ENCODE data around the gene CALR3.

Gene CALR3

GRCh38 chr19:16530540-16531379, 34.8 kb upstream of the CALR3 start:
- H3K27ac ChIP-seq, result peak overlapping the region; percentile 6; the same call in 1 of the 2 replicates
- no peak for TF ChIP-seq CTCF (conservative IDR thresholded peaks at IDR 0.05; ENCODE audit: low read depth)
- CTCF ChIA-PET, result no interaction called here
- no peak for DNase-seq (ENCODE audit: low spot score)
- POLR2A ChIA-PET (ENCODE audit: low non-redundant PET), result no interaction called here

GRCh38 chr19:16529466-16530144, 33.6 kb upstream of the CALR3 start:
- CTCF ChIA-PET, result no interaction called here
- no peak for TF ChIP-seq CTCF (conservative IDR thresholded peaks at IDR 0.05; ENCODE audit: low read depth)
- POLR2A ChIA-PET (ENCODE audit: low non-redundant PET), result no interaction called here
- H3K27ac ChIP-seq, result peak overlapping the region; percentile 6; the same call in 1 of the 2 replicates
- no peak for DNase-seq (ENCODE audit: low spot score)

GRCh38 chr19:16527971-16528521, 32.1 kb upstream of the CALR3 start:
- ChIA-PET POLR2A (ENCODE audit: low non-redundant PET) (no interaction called here), CTCF (interaction anchor here (0.6 kb wide), 1 partner anchor 152 kb away, joined by 3 read pairs; no protein-coding TSS in a partner anchor)
- peak overlapping the region; percentile 33 for H3K27ac ChIP-seq
- no peak; the same call in 1 of the 2 replicates for TF ChIP-seq CTCF (conservative IDR thresholded peaks at IDR 0.05; ENCODE audit: low read depth)
- DNase-seq (ENCODE audit: low spot score), result no peak

GRCh38 chr19:16527334-16527935, 31.5 kb upstream of the CALR3 start:
- TF ChIP-seq CTCF (conservative IDR thresholded peaks at IDR 0.05; ENCODE audit: low read depth), result no peak
- ChIA-PET POLR2A (ENCODE audit: low non-redundant PET) (interaction anchor here (0.6 kb wide), 1 partner anchor 55 kb away, joined by 3 read pairs; no protein-coding TSS in a partner anchor), CTCF (interaction anchor here (0.6 kb wide), 1 partner anchor 152 kb away, joined by 3 read pairs; no protein-coding TSS in a partner anchor)
- peak overlapping the region; percentile 33 for H3K27ac ChIP-seq
- no peak for DNase-seq (ENCODE audit: low spot score)

DNA sequence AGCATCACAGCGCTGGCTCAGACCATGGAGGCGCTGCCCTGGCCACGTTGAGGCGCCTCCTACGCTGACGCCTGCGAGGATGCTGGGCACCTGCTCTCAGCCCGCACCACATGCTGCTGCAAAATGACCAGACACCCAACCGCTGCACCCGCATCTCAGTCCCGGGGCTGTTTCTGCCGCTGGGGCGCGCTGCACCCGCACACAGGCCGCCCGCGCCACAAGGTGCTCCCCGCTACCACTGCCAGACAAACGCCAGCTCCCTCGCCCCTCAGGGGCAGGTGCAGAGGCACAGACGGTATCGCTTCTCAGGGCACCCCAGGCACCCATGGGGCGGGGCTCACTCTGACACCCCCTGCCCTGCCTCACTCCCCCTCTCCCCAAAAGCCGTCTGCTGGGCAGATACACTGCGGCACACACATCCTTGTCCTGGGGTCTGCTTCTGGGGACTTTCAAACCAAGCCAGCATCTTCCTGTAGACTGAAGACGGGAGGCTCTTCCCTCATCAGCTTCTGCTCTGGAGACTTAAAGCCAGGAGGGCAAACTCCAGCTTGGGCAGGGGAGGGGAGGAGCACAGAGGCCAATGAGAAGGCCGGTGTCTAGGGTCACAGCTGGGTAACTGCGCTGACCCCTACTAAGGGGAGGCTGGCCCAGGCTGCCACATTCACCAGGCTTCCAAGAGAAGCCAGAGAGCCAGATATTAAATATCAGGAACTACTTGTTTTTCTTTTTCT, 29.9 kb upstream of the CALR3 start:
- no peak for DNase-seq (ENCODE audit: low spot score)
- CTCF ChIA-PET, result no interaction called here
- POLR2A ChIA-PET (ENCODE audit: low non-redundant PET), result no interaction called here
- H3K27ac ChIP-seq, result peak overlapping the region; percentile 33
- TF ChIP-seq CTCF (conservative IDR thresholded peaks at IDR 0.05; ENCODE audit: low read depth), result no peak
